Right lobe of liver (tissue), 4 donors: ENCODE results near the gene GOLT1A.

ENCODE experiments used
- CTCF ChIP-seq, 4 donors: fragments of 200-600 bp in 3 of 4; fragments of 450-650 bp in 1 of 4; IDR thresholded peaks; one replicate each; pipeline versions ENCODE4 v1.5.1 to v1.8.0; 2016 to 2022; ENCODE audit warnings: antibody characterized with exemption in 4 of 4, mild to moderate bottlenecking in 2 of 4
- POLR2A ChIP-seq: fragments of 450-650 bp; IDR thresholded peaks from one replicate; pipeline ENCODE4 v1.6.1; 2017; ENCODE audit warnings: antibody characterized with exemption, mild to moderate bottlenecking
- donor health status: DM: no; HTN: no; CAD: no.
- donor health status: DM: no; HTN: no; CAD: no.
- donor health status: DM: no; HTN: yes; CAD: no.

GRCh38 chr1:204149107-204149506 is 64.7 kb downstream of the GOLT1A start:
- TF ChIP-seq CTCF (IDR thresholded peaks at IDR 0.05) = no peak
- TF ChIP-seq POLR2A = no peak
